ENCODE measurements around the gene RBBP6. TPM values are rescaled to one million over a fixed set of nuclear protein-coding genes. Genes with fewer than 3 reads are reported as not detected.

Gene RBBP6
- total RNA-seq, 1 experiment from 2014 or later: 54.8 TPM

- no CpG with 5 or more reads among the region's 5 CpGs for WGBS (ENCODE audit: extremely low coverage, insufficient read length, low lambda C conversion rate)
- DNase-seq: no peak
- Mint-ChIP-seq H3K36me3 (ENCODE audit: insufficient read depth in 1 of 3, low read depth in 3 of 3) (peaks cover 0 to 8% (median 2%) of the 10 kb centered on the region in 3 experiments; a peak in 4 of 7 replicates), H3K27me3 (ENCODE audit: low read depth) (0 out of 2 replicates have a peak, but pooled peaks cover 1% of the 10 kb centered on the region), H3K27ac (no peak overlapping the region), H3K9me3 (peaks cover 6% of the 10 kb centered on the region in 2 experiments), H3K4me1 (peaks cover 3 to 4% of the 10 kb centered on the region in 2 experiments; a peak in 3 of 4 replicates), H3K4me3 (no peak overlapping the region)
- Histone ChIP-seq H3K23me2 (ENCODE audit: insufficient read length, low read depth, low read length, poor library complexity, severe bottlenecking) (no peaks in the 10 kb centered on the region), H2BK120ac (ENCODE audit: low read depth, low read length, poor library complexity, severe bottlenecking) (no peak overlapping the region), H4K91ac (ENCODE audit: insufficient read length, low read depth, low read length) (no peak overlapping the region), H3K79me1 (ENCODE audit: insufficient read depth, low read depth, low read length, poor library complexity, severe bottlenecking) (no peaks in the 10 kb centered on the region), H2BK12ac (ENCODE audit: insufficient read length, low read depth, low read length) (no peak overlapping the region), H3K79me2 (ENCODE audit: insufficient read depth, low read length) (no peaks in the 10 kb centered on the region), H2BK20ac (ENCODE audit: low read depth, low read length, poor library complexity, severe bottlenecking) (no peak overlapping the region), H3K14ac (ENCODE audit: insufficient read depth, low read length) (no peak overlapping the region), H3K23ac (ENCODE audit: insufficient read length, low read depth, low read length) (no peak overlapping the region), H2AFZ (ENCODE audit: low read length) (no peak overlapping the region), H4K20me1 (ENCODE audit: control insufficient read depth, insufficient read depth, insufficient read length) (no peaks in the 10 kb centered on the region), H3K9me3 (ENCODE audit: control insufficient read depth, low read depth, low read length) (no peaks in the 10 kb centered on the region), H2AK5ac (ENCODE audit: insufficient read length, low read length) (no peak overlapping the region), H4K8ac (replicated peaks; ENCODE audit: insufficient read length, low read depth, low read length) (no peak overlapping the region), H3K4me2 (ENCODE audit: insufficient read depth, insufficient read length, low read length) (no peak overlapping the region), H3K4me1 (ENCODE audit: insufficient read depth, low read length) (no peaks in the 10 kb centered on the region), H3K18ac (ENCODE audit: insufficient read length, low read depth, low read length) (no peak overlapping the region), H4K5ac (ENCODE audit: insufficient read length, low read depth, low read length) (no peak overlapping the region), H2BK15ac (ENCODE audit: low read depth, low read length) (no peak overlapping the region), H3K9ac (ENCODE audit: extremely low read depth, insufficient read length, low read length) (no peak overlapping the region), H3K27ac (ENCODE audit: insufficient read length, low read depth, low read length) (no peak overlapping the region), H3T11ph (ENCODE audit: low read length) (no peak overlapping the region), H3K56ac (ENCODE audit: insufficient read length, low read depth, low read length) (no peak overlapping the region), H3K27me3 (ENCODE audit: insufficient read depth, low read length) (no peaks in the 10 kb centered on the region), H2BK5ac (ENCODE audit: insufficient read length, low read length) (no peak overlapping the region), H3K4ac (ENCODE audit: low read depth, low read length) (no peak overlapping the region)
- TF ChIP-seq CTCF (conservative IDR thresholded peaks at IDR 0.05): peak; percentile 27; the same call in 1 of the 3 replicates
Measured at GRCh38 chr16:24580665-24581064, 41.3 kb downstream of the RBBP6 start.

Measured in H9 (cell line).